M059J (cell line): ENCODE measurements around the gene TC2N. TPM values are rescaled to one million over a fixed set of nuclear protein-coding genes. Genes with fewer than 3 reads are reported as not detected.

Experiments used
- total RNA-seq: library from RNA; depleted of rRNA; stranded (reverse); fragments of >200 nt; shearing (Covaris generic); gene quantifications from 2 replicates; pipeline ENCODE4 v1.2.3, GENCODE V29; 2014; rRNA removed

Gene TC2N
- total RNA-seq, 1 experiment from 2014 or later = not detected

Other genes starting within 250 kb of the TC2N start
- gene CATSPERB, start 135.4 kb downstream of the TC2N start, total RNA-seq = not detected in 2 replicates
- gene FBLN5, start 80.2 kb upstream of the TC2N start, total RNA-seq = not detected in 2 replicates
- 6.8 and 9.6 TPM in 2 replicates for gene TRIP11, start 172.5 kb upstream of the TC2N start, total RNA-seq
- 27.6 and 36.3 TPM in 2 replicates for gene ATXN3, start 239.0 kb upstream of the TC2N start, total RNA-seq